Neural progenitor cell (in vitro differentiated cells): ENCODE measurements around the gene PDCD1.

Experiments used
- EZH2 ChIP-seq: fragments of 200-600 bp; sonication (generic); IDR thresholded peaks from 2 replicates; pipeline ENCODE4 v1.6.1; 2017; ENCODE audit warnings: antibody characterized with exemption, mild to moderate bottlenecking, moderate library complexity
- TF ChIP-seq, protein P1 (sequence below): fragments of 200-600 bp; sonication (generic); IDR thresholded peaks from 2 replicates; pipeline ENCODE4 v1.5.1; 2017; ENCODE audit warnings: antibody characterized with exemption, mild to moderate bottlenecking

DNA sequence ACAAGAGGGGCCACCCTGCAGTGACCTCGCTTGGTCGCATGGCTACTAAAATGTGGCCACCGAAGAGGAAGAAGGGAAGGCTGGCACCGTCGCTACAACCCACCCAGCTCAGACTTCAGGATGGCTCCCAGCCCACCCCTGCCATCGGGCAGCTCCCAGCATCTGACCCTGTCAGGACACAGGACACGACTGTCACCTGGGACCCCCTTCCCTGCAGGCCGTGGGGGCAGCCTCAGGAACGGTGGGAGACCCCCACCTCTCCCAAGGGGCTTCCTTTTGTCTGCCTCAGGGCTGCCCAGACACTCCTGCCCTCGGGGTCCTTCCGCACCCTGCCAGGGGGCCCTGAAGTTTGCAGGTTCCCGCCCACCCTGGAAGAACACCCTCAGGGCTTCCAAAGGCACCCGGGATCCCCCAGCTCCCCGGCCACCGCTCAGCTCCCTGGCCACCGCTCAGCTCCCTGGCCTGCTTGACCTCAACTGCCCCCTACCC lies 18.5 kb upstream of the PDCD1 start:
- TF ChIP-seq, protein P1, sequence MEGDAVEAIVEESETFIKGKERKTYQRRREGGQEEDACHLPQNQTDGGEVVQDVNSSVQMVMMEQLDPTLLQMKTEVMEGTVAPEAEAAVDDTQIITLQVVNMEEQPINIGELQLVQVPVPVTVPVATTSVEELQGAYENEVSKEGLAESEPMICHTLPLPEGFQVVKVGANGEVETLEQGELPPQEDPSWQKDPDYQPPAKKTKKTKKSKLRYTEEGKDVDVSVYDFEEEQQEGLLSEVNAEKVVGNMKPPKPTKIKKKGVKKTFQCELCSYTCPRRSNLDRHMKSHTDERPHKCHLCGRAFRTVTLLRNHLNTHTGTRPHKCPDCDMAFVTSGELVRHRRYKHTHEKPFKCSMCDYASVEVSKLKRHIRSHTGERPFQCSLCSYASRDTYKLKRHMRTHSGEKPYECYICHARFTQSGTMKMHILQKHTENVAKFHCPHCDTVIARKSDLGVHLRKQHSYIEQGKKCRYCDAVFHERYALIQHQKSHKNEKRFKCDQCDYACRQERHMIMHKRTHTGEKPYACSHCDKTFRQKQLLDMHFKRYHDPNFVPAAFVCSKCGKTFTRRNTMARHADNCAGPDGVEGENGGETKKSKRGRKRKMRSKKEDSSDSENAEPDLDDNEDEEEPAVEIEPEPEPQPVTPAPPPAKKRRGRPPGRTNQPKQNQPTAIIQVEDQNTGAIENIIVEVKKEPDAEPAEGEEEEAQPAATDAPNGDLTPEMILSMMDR: no peak
- no peak for TF ChIP-seq EZH2
